ENCODE results near the gene GZMH. TPM values are rescaled to one million over a fixed set of nuclear protein-coding genes. Genes with fewer than 3 reads are reported as not detected.

The GZMH gene
- total RNA-seq, 1 donor from 2014 or later, result 0.96 TPM

DNA sequence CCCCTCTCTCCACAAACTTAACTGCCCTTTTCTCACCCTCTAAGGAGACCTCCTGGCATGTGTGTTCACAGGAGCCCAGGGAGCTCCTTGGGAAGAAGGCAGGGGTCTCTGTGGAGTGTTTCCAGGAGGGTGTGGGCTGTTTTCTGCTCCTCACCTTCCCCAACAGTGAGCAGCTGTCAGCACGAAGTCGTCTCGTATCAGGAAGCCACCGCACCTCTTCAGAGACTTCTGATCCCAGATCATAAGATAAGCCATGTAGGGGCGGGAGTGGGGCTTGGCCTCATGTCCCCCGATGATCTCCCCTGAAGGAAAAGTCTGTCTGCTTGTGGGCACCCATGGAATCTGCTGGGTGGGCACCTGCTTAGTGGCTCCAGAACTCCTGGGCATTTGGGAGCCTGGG lies 23.3 kb upstream of the GZMH start:
- no peaks in the 10 kb centered on the region for H3K4me1 ChIP-seq
- no peaks in the 10 kb centered on the region for H3K36me3 ChIP-seq
- no peak for DNase-seq (ENCODE audit: low spot score in 2 of 2)
- no peak overlapping the region for H3K4me3 ChIP-seq
- H3K9me3 ChIP-seq, result no peaks in the 10 kb centered on the region
- H3K27ac ChIP-seq, result no peak overlapping the region
- no peaks in the 10 kb centered on the region for H3K27me3 ChIP-seq
- TF ChIP-seq, protein P1, sequence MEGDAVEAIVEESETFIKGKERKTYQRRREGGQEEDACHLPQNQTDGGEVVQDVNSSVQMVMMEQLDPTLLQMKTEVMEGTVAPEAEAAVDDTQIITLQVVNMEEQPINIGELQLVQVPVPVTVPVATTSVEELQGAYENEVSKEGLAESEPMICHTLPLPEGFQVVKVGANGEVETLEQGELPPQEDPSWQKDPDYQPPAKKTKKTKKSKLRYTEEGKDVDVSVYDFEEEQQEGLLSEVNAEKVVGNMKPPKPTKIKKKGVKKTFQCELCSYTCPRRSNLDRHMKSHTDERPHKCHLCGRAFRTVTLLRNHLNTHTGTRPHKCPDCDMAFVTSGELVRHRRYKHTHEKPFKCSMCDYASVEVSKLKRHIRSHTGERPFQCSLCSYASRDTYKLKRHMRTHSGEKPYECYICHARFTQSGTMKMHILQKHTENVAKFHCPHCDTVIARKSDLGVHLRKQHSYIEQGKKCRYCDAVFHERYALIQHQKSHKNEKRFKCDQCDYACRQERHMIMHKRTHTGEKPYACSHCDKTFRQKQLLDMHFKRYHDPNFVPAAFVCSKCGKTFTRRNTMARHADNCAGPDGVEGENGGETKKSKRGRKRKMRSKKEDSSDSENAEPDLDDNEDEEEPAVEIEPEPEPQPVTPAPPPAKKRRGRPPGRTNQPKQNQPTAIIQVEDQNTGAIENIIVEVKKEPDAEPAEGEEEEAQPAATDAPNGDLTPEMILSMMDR (IDR thresholded peaks at IDR 0.05), result no peak
- intact Hi-C loops (cut with DNase I), result no loop called here

DNA sequence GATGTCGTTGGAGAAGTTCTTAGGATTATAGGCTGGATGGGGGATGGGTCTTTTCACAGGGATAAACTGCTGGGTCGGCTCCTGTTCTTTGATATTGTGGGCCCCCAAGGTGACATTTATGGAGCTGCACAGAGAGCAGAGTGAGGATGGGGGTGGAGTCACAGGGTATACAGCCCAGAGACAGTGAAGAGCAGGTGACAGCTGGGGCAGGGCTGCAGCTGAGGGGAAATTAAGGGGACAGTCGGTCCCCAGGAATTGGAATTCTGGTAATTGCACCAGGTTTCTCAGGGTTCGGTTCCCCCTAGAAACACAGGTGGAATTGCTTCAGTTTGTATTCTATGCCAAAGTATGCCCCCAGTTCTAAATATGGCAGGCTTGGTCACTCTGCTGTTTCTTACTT lies 22.9 kb upstream of the GZMH start:
- TF ChIP-seq, protein P1 (IDR thresholded peaks at IDR 0.05), result no peak
- intact Hi-C loops (cut with DNase I), result no loop called here
- H3K4me1 ChIP-seq, result no peaks in the 10 kb centered on the region
- H3K36me3 ChIP-seq, result no peaks in the 10 kb centered on the region
- DNase-seq (ENCODE audit: low spot score in 2 of 2), result no peak
- H3K9me3 ChIP-seq, result no peaks in the 10 kb centered on the region
- no peaks in the 10 kb centered on the region for H3K27me3 ChIP-seq
- H3K4me3 ChIP-seq, result no peak overlapping the region
- no peak overlapping the region for H3K27ac ChIP-seq

DNA sequence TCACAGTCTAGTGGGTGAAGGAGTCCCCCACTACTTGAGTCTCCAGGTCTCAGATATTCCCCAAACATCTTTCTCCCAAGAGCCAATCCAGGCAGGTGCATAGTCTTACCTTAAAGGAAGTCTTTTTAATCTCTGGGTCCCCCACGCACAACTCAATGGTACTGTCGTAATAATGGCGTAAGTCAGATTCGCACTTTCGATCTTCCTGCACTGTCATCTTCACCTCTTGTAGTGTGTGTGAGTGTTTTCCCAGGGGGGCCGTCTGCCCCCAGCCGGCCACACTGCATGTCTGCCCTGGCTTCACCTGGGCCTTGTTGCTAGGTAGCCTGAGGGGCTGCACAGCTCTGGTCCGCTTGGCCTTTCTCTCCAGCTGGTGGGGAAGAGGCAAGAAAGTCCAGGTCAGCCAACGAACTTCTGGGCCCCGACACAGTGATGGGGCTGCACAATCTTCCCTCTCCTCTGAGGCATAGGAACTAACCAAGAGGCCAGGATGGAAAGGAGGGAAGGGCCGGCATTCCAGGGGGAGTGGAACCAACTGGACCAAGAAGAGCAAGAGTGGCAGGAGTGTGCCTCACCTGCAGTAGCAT lies 22.4 kb upstream of the GZMH start:
- no peaks in the 10 kb centered on the region for H3K9me3 ChIP-seq
- H3K36me3 ChIP-seq, result no peaks in the 10 kb centered on the region
- no peaks in the 10 kb centered on the region for H3K27me3 ChIP-seq
- intact Hi-C loops (cut with DNase I), result no loop called here
- no peaks in the 10 kb centered on the region for H3K4me1 ChIP-seq
- H3K27ac ChIP-seq, result no peak overlapping the region
- no peak for DNase-seq (ENCODE audit: low spot score in 2 of 2)
- TF ChIP-seq, protein P1 (IDR thresholded peaks at IDR 0.05), result no peak
- no peak overlapping the region for H3K4me3 ChIP-seq

DNA sequence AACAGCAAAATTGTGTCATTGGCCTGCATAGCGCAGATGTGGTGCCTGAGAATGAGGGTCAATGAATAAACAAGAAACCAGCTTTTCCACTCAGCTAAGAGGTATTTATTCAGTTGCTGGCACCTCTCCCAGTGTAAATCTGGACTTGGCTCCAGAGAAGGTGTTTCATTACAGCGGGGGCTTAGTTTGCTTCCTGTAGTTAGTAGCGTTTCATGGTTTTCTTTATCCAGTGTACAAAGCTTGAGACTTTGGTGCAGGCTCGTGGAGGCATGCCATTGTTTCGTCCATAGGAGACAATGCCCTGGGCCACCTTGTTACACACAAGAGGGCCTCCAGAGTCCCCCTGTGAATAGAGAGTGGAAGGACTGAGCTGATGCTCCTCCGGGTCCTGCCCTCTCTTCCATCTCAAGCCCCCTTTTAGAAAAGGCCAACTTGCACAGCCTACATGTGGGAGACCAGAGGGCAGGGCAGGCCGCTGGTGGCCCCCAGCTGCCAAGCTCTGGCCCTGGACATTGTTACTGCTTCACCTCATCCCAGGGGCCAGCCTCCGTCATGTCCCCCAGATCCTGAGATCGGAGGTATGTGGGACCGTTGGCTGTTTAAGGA lies 21.5 kb upstream of the GZMH start:
- Histone ChIP-seq H3K27me3 (no peaks in the 10 kb centered on the region), H3K27ac (no peak overlapping the region), H3K4me3 (no peak overlapping the region), H3K4me1 (no peaks in the 10 kb centered on the region), H3K9me3 (no peaks in the 10 kb centered on the region), H3K36me3 (no peaks in the 10 kb centered on the region)
- TF ChIP-seq, protein P1 (IDR thresholded peaks at IDR 0.05), result no peak
- no peak for DNase-seq (ENCODE audit: low spot score in 2 of 2)
- intact Hi-C loops (cut with DNase I), result no loop called here

DNA sequence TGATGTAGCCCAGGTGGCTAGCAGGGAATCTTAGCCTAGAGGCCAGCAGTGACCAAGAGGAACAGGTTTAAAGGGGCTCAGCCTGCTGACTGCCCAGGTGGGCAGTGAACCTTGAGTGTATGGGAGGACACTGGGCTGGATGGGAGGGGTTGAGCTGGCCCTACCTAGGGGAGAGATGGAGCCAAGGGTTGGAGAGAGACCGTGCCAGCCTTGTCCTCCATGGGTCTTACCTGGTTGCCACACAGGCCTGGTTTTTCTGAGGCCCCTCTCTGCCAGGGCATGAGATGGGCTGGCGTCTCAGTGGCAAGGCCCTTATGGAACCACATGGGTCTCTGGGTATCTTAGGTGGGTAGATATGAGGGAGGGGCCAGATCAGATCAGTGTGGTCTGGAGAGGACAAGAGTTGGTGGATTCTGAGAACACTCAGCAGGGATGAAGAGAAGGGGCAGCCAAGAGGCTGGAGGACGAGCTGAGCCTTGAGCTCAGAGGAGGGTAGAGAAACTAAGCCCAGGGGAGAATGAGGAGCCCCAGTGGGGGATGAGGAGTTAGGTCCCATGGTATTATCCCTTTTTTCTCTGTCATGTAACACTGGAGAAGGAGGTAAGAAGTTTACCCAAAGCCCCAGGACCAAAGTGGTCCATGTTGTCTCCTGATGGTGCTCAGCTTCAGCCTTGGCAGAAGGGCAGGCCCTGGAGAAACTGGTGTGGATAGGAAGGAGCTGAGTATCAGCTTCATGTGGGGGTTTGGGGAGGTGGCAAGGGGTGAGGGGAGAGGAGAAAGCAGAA lies 20.8 kb upstream of the GZMH start:
- Histone ChIP-seq H3K27me3 (no peaks in the 10 kb centered on the region), H3K27ac (no peak overlapping the region), H3K36me3 (no peaks in the 10 kb centered on the region), H3K9me3 (no peaks in the 10 kb centered on the region), H3K4me3 (no peak overlapping the region), H3K4me1 (no peaks in the 10 kb centered on the region)
- no peak for DNase-seq (ENCODE audit: low spot score in 2 of 2)
- TF ChIP-seq, protein P1 (IDR thresholded peaks at IDR 0.05), result no peak
- intact Hi-C loops (cut with DNase I), result no loop called here

Data from ascending aorta (tissue), 2 donors.